IMR-90 (cell line): ENCODE data around the gene CFP. TPM values are rescaled to one million over a fixed set of nuclear protein-coding genes. Genes with fewer than 3 reads are reported as not detected.
"Not testable (repeated sequence)": the region's sequence is repeated elsewhere in the genome, so short reads cannot be mapped to it uniquely, and the experiment has no call there.

Experiments used
- ATAC-seq: fragments of 200-7000 bp; cut with Tn5 transposase; 2 replicates; pipeline ENCODE4 v1.9.1; 2020; ENCODE audit warnings: low read depth, mild to moderate bottlenecking, moderate library complexity
- BruUV-seq: library from RNA; stranded (reverse); fragments of 400-500 nt; replicated peaks from 2 replicates; lab custom pipeline; 2021; lab: Mats Ljungman, UMichigan
- CTCF ChIA-PET: fragments of 300-600 bp; formaldehyde crosslinking; extraction: SDS; loops from one replicate; lab custom pipeline; 2021; ENCODE audit warnings: antibody characterized with exemption; lab: Yijun Ruan, JAX
- POLR2A ChIA-PET: fragments of 300-600 bp; sonication (Branson Sonifier 250); formaldehyde crosslinking; loops from one replicate; lab custom pipeline; 2022; ENCODE audit warnings: antibody characterized with exemption; ENCODE audit not compliant: unreplicated experiment; lab: Charles Lee
- DNase-seq: peaks from one replicate; pipeline ENCODE4 v3.0.0; 2013
- H2AFZ ChIP-seq: replicated peaks from 2 replicates; pipeline ENCODE3; 2013; ENCODE audit warnings: low read length, mild to moderate bottlenecking; ENCODE audit not compliant: poor library complexity
- H2AK5ac ChIP-seq: 2 replicates; pipeline ENCODE4 v1.6.1; 2013; ENCODE audit warnings: low read depth, low read length, inconsistent platforms
- H2AK9ac ChIP-seq: replicated peaks from 2 replicates; pipeline ENCODE3; 2013; ENCODE audit warnings: mild to moderate bottlenecking, low read depth, low read length, moderate library complexity; ENCODE audit not compliant: poor library complexity
- H2BK120ac ChIP-seq: 2 replicates; pipeline ENCODE4 v1.6.1; 2013; ENCODE audit warnings: low read depth, low read length, inconsistent platforms
- H2BK15ac ChIP-seq: 3 replicates; pipeline ENCODE4 v1.6.1; 2013; ENCODE audit warnings: low read depth, low read length, inconsistent platforms
- H2BK20ac ChIP-seq: 2 replicates; pipeline ENCODE4 v1.6.1; 2013; ENCODE audit warnings: low read depth, mild to moderate bottlenecking, inconsistent platforms, low read length, moderate library complexity
- H2BK5ac ChIP-seq: 2 replicates; pipeline ENCODE4 v1.6.1; 2013; ENCODE audit warnings: mild to moderate bottlenecking, low read depth, low read length, inconsistent platforms; ENCODE audit not compliant: poor library complexity, severe bottlenecking
- H3K14ac ChIP-seq: replicated peaks from 2 replicates; pipeline ENCODE4 v1.6.1; 2013; ENCODE audit warnings: low read depth, low read length, inconsistent platforms
- H3K18ac ChIP-seq: 2 replicates; pipeline ENCODE4 v1.6.1; 2013; ENCODE audit warnings: low read depth, low read length, control low read depth
- H3K23ac ChIP-seq: 2 replicates; pipeline ENCODE4 v1.6.1; 2013; ENCODE audit warnings: low read depth, low read length, inconsistent platforms
- H3K27ac ChIP-seq: 2 replicates; pipeline ENCODE4 v1.5.1; 2013; ENCODE audit warnings: mild to moderate bottlenecking, control low read depth, low read length; ENCODE audit not compliant: insufficient read depth
- H3K27me3 ChIP-seq: 2 replicates; pipeline ENCODE4 v1.6.1; 2013; ENCODE audit warnings: low read length; ENCODE audit not compliant: control insufficient read depth, insufficient read depth
- H3K36me3 ChIP-seq: 2 replicates; pipeline ENCODE4 v1.6.1; 2013; ENCODE audit warnings: low read length, mixed read lengths; ENCODE audit not compliant: control insufficient read depth, insufficient read depth
- H3K4ac ChIP-seq: 2 replicates; pipeline ENCODE4 v1.6.1; 2013; ENCODE audit warnings: low read depth, low read length, inconsistent platforms
- H3K4me1 ChIP-seq: 2 replicates; pipeline ENCODE4 v1.6.1; 2013; ENCODE audit warnings: low read length, mixed read lengths; ENCODE audit not compliant: control insufficient read depth, insufficient read depth
- H3K4me2 ChIP-seq: 2 replicates; pipeline ENCODE4 v1.6.1; 2013; ENCODE audit warnings: low read depth, mild to moderate bottlenecking, control low read depth, low read length, moderate library complexity
- H3K4me3 ChIP-seq: 2 replicates; pipeline ENCODE4 v1.5.1; 2013; ENCODE audit warnings: low read depth, mild to moderate bottlenecking, control low read depth, low read length, moderate library complexity; ENCODE audit not compliant: insufficient read depth
- H3K56ac ChIP-seq: 2 replicates; pipeline ENCODE4 v1.6.1; 2013; ENCODE audit warnings: low read length, inconsistent platforms; ENCODE audit not compliant: insufficient read depth; ENCODE audit errors: extremely low read depth
- H3K79me1 ChIP-seq, 2 experiments: 2 replicates each; pipeline ENCODE4 v1.6.1; 2013; ENCODE audit warnings: low read length in 2 of 2, inconsistent platforms in 1 of 2, low read depth in 1 of 2
- H3K9ac ChIP-seq: 2 replicates; pipeline ENCODE4 v1.6.1; 2013; ENCODE audit warnings: low read depth, low read length, control low read depth
- H3K9me1 ChIP-seq: 2 replicates; pipeline ENCODE4 v1.6.1; 2013; ENCODE audit warnings: low read length, inconsistent platforms; ENCODE audit not compliant: insufficient read depth
- H3K9me3 ChIP-seq: 2 replicates; pipeline ENCODE4 v1.6.1; 2013; ENCODE audit warnings: low read length; ENCODE audit not compliant: control insufficient read depth, insufficient read depth
- H4K20me1 ChIP-seq: 2 replicates; pipeline ENCODE4 v1.6.1; 2013; ENCODE audit warnings: low read length, inconsistent platforms; ENCODE audit not compliant: insufficient read depth
- H4K5ac ChIP-seq: 2 replicates; pipeline ENCODE4 v1.6.1; 2013; ENCODE audit warnings: mild to moderate bottlenecking, low read depth, low read length, control low read depth
- H4K8ac ChIP-seq, 2 experiments: 2 replicates each; pipeline ENCODE4 v1.6.1; 2013; ENCODE audit warnings: low read depth in 2 of 2, low read length in 2 of 2, control low read depth in 1 of 2, inconsistent platforms in 1 of 2
- H4K91ac ChIP-seq: 2 replicates; pipeline ENCODE4 v1.6.1; 2013; ENCODE audit warnings: low read depth, low read length, inconsistent platforms; ENCODE audit not compliant: insufficient read depth
- WGBS, 2 experiments: methylation state at CpG; one replicate each; pipeline versions ENCODE4 v1.1.5 to v1.1.7; 2013; ENCODE audit warnings: missing lambda C conversion rate in 2 of 2; ENCODE audit not compliant: insufficient read length in 1 of 2; ENCODE audit errors: extremely low coverage in 2 of 2; 5-methylcytosine and 5-hydroxymethylcytosine counted together
- dilution Hi-C: fragments of 300-500 bp; cut with HindIII; formaldehyde crosslinking; loops from one replicate; pipeline ENCODE4 v1.14.3; 2018; ENCODE audit warnings: low sequenced_read_pairs; ENCODE audit not compliant: unreplicated experiment
- in situ Hi-C: fragments of 300-500 bp; cut with MboI; formaldehyde crosslinking; loops from 3 replicates; pipeline ENCODE4 v1.14.3; 2019; ENCODE audit warnings: low sequenced_read_pairs, inconsistent platforms, mixed read lengths
- intact Hi-C: fragments of 100-400 bp; cut with micrococcal nuclease; formaldehyde crosslinking; loops from 2 replicates; pipeline ENCODE4 v1.10.0; 2022
- polyA plus RNA-seq, 3 experiments: library from polyadenylated mRNA; depleted of rRNA; stranded (reverse); fragments of >200 nt; gene quantifications; 2 replicates each; pipeline ENCODE4 v1.2.3, GENCODE V29; 2012; ENCODE audit warnings: low replicate concordance in 1 of 3
- total RNA-seq: library from RNA; depleted of rRNA; stranded (reverse); fragments of >200 nt; gene quantifications from 2 replicates; pipeline ENCODE4 v1.2.3, GENCODE V29; 2012

CFP gene
- total and polyA plus RNA-seq, 2 of the 4 experiments (the other 2 are of a cell fraction) = under 0.01 to 0.14 TPM

DNA sequence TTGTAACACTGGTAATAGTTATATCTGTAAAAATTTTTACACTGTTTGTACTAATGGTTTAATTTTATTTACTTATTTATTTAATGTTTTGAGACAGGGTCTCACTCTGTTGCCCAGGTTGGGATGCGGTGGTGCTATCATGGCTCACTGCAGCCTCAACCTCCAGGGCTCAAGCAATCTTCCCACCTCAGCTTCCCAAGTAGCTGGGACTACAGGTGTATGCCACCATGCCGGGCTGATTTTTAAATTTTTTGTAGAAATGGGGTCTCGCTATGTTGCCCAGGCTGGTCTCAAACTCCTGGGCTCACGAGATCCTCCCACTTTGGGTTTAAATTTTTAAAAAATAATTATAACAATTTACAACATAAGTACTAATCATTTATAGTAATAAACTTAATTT lies 26.6 kb downstream of the CFP start:
- ATAC-seq, dilution Hi-C loops, intact Hi-C loops, H3K4me2 ChIP-seq, H3K9me1 ChIP-seq, H3K9me3 ChIP-seq, H4K5ac ChIP-seq, H4K8ac ChIP-seq, H3K56ac ChIP-seq, H2BK120ac ChIP-seq, H2BK5ac ChIP-seq, POLR2A ChIA-PET, H3K4ac ChIP-seq, H2BK15ac ChIP-seq, H4K91ac ChIP-seq, H2AFZ ChIP-seq, DNase-seq, H3K27me3 ChIP-seq, CTCF ChIA-PET, H2AK9ac ChIP-seq, H3K14ac ChIP-seq, H3K4me1 ChIP-seq, H3K4me3 ChIP-seq, H3K79me1 ChIP-seq, H3K23ac ChIP-seq, H3K18ac ChIP-seq, H3K36me3 ChIP-seq, H3K9ac ChIP-seq, H2BK20ac ChIP-seq, BruUV-seq, H4K20me1 ChIP-seq, H2AK5ac ChIP-seq, in situ Hi-C loops, H3K27ac ChIP-seq: not testable (repeated sequence)
- WGBS, 2 experiments = no CpG with 5 or more reads among the region's 4 CpGs
